Hepatocyte (in vitro differentiated cells): ENCODE data around the gene THTPA.

Source experiments
- CTCF ChIP-seq: fragments of 200-600 bp; sonication (generic); IDR thresholded peaks from 2 replicates; pipeline ENCODE4 v1.5.1; 2016; ENCODE audit warnings: antibody characterized with exemption, mild to moderate bottlenecking; ENCODE audit not compliant: poor library complexity
- EZH2 ChIP-seq: fragments of 200-600 bp; sonication (generic); IDR thresholded peaks from 2 replicates; pipeline ENCODE4 v1.6.1; 2016; ENCODE audit warnings: antibody characterized with exemption, mild to moderate bottlenecking, borderline replicate concordance

GRCh38 chr14:23561873-23562821 is 6.1 kb downstream of the THTPA start:
- TF ChIP-seq CTCF (no peak), EZH2 (no peak)
